ENCODE data around the gene EPS15. TPM values are rescaled to one million over a fixed set of nuclear protein-coding genes. Genes with fewer than 3 reads are reported as not detected.
"Not testable (repeated sequence)": the region's sequence is repeated elsewhere in the genome, so short reads cannot be mapped to it uniquely, and the experiment has no call there.

The EPS15 gene
- total RNA-seq, 1 donor = 82.2 TPM

DNA sequence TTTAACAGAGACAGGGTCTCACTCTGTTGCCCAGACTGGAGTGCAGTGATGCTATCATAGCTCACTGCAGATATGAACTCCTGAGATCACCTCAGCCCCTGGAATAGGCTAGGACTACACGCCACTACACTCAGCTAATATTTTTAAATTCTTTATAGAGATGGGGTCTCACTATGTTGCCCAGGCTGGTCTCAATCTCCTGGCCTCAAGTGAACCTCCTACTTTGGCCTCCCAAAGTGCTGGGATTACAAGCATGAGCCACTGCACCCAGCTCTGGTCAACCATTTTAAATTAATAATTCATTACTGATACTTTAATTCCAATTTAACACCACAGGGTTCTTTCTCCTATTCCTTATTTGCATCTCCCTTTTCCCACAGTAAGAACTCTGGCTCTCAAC, 18.5 kb upstream of the EPS15 start:
- Histone ChIP-seq H3K27ac (ENCODE audit: low read depth, low read length) (no peak overlapping the region), H3K27me3 (ENCODE audit: insufficient read depth, low read length) (no peaks in the 10 kb centered on the region), H3K79me2 (ENCODE audit: insufficient read depth, low read length) (no peaks in the 10 kb centered on the region), H3K9me3 (ENCODE audit: low read depth, low read length) (no peaks in the 10 kb centered on the region), H3K4me2 (ENCODE audit: insufficient read depth, low read length) (no peak overlapping the region), H3K4me3 (ENCODE audit: insufficient read depth, low read length) (no peak overlapping the region), H3K4me1 (ENCODE audit: insufficient read depth, low read length) (peaks cover 10% of the 10 kb centered on the region), H4K20me1 (ENCODE audit: insufficient read depth, low read length) (no peaks in the 10 kb centered on the region), H3K36me3 (ENCODE audit: insufficient read depth, low read length) (no peaks in the 10 kb centered on the region), H2AFZ (ENCODE audit: low read length) (no peak overlapping the region)
- DNase-seq (ENCODE audit: insufficient read length, low spot score, missing footprints) = no peak
- TF ChIP-seq, protein P1, sequence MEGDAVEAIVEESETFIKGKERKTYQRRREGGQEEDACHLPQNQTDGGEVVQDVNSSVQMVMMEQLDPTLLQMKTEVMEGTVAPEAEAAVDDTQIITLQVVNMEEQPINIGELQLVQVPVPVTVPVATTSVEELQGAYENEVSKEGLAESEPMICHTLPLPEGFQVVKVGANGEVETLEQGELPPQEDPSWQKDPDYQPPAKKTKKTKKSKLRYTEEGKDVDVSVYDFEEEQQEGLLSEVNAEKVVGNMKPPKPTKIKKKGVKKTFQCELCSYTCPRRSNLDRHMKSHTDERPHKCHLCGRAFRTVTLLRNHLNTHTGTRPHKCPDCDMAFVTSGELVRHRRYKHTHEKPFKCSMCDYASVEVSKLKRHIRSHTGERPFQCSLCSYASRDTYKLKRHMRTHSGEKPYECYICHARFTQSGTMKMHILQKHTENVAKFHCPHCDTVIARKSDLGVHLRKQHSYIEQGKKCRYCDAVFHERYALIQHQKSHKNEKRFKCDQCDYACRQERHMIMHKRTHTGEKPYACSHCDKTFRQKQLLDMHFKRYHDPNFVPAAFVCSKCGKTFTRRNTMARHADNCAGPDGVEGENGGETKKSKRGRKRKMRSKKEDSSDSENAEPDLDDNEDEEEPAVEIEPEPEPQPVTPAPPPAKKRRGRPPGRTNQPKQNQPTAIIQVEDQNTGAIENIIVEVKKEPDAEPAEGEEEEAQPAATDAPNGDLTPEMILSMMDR (IDR thresholded peaks at IDR 0.05; ENCODE audit: extremely low read depth, low read depth, low read length) = no peak

- TF ChIP-seq, protein P1 (IDR thresholded peaks at IDR 0.05; ENCODE audit: extremely low read depth, low read depth, low read length) = peak; percentile 93
- peak overlapping the region; percentile 23 for H2AFZ ChIP-seq (ENCODE audit: low read length)
- H3K79me2 ChIP-seq (ENCODE audit: insufficient read depth, low read length) = no peaks in the 10 kb centered on the region
- H3K4me2 ChIP-seq (ENCODE audit: insufficient read depth, low read length) = no peak overlapping the region
- DNase-seq (ENCODE audit: insufficient read length, low spot score, missing footprints) = peak; percentile 86
- no peaks in the 10 kb centered on the region for H3K9me3 ChIP-seq (ENCODE audit: low read depth, low read length)
- no peaks in the 10 kb centered on the region for H4K20me1 ChIP-seq (ENCODE audit: insufficient read depth, low read length)
- no peak overlapping the region for H3K4me3 ChIP-seq (ENCODE audit: insufficient read depth, low read length)
- H3K36me3 ChIP-seq (ENCODE audit: insufficient read depth, low read length) = no peaks in the 10 kb centered on the region
- no peak overlapping the region for H3K27ac ChIP-seq (ENCODE audit: low read depth, low read length)
- no peaks in the 10 kb centered on the region for H3K4me1 ChIP-seq (ENCODE audit: insufficient read depth, low read length)
- H3K27me3 ChIP-seq (ENCODE audit: insufficient read depth, low read length) = no peaks in the 10 kb centered on the region
These were observed 16.0 kb upstream of the EPS15 start for GRCh38 chr1:51535006-51535592.

GRCh38 chr1:51534447-51534846, 15.4 kb upstream of the EPS15 start:
- peak overlapping the region; percentile 23 for H2AFZ ChIP-seq (ENCODE audit: low read length)
- no peaks in the 10 kb centered on the region for H3K27me3 ChIP-seq (ENCODE audit: insufficient read depth, low read length)
- DNase-seq (ENCODE audit: insufficient read length, low spot score, missing footprints) = no peak
- no peaks in the 10 kb centered on the region for H3K36me3 ChIP-seq (ENCODE audit: insufficient read depth, low read length)
- H3K4me3 ChIP-seq (ENCODE audit: insufficient read depth, low read length) = no peak overlapping the region
- H3K27ac ChIP-seq (ENCODE audit: low read depth, low read length) = no peak overlapping the region
- TF ChIP-seq, protein P1 (IDR thresholded peaks at IDR 0.05; ENCODE audit: extremely low read depth, low read depth, low read length) = no peak
- no peaks in the 10 kb centered on the region for H3K9me3 ChIP-seq (ENCODE audit: low read depth, low read length)
- H3K4me1 ChIP-seq (ENCODE audit: insufficient read depth, low read length) = no peaks in the 10 kb centered on the region
- no peaks in the 10 kb centered on the region for H3K79me2 ChIP-seq (ENCODE audit: insufficient read depth, low read length)
- H4K20me1 ChIP-seq (ENCODE audit: insufficient read depth, low read length) = no peaks in the 10 kb centered on the region
- no peak overlapping the region for H3K4me2 ChIP-seq (ENCODE audit: insufficient read depth, low read length)

DNA sequence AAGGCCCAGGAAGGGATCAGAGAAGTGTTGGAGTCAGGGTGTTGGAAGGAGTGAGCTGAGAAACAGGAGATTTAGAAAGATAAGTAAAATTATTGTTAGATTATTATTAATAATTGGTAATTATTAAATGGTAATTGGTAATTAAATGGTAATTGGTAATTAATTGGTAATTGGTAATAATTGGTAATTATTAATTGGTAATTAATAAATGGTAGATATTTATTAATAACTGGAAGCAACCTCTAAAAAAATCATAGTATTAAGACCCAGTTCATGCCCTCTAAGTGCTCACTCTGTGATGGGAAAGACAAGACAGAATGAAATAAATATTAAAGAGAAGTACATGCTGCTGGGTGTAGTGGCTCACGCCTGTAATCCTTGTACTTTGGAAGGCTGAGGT, 13.8 kb upstream of the EPS15 start:
- no peak overlapping the region for H3K27ac ChIP-seq (ENCODE audit: low read depth, low read length)
- H3K27me3 ChIP-seq (ENCODE audit: insufficient read depth, low read length) = no peaks in the 10 kb centered on the region
- no peaks in the 10 kb centered on the region for H3K9me3 ChIP-seq (ENCODE audit: low read depth, low read length)
- no peak overlapping the region for H2AFZ ChIP-seq (ENCODE audit: low read length)
- no peaks in the 10 kb centered on the region for H3K36me3 ChIP-seq (ENCODE audit: insufficient read depth, low read length)
- no peaks in the 10 kb centered on the region for H3K4me1 ChIP-seq (ENCODE audit: insufficient read depth, low read length)
- TF ChIP-seq, protein P1 (IDR thresholded peaks at IDR 0.05; ENCODE audit: extremely low read depth, low read depth, low read length) = no peak
- no peaks in the 10 kb centered on the region for H3K79me2 ChIP-seq (ENCODE audit: insufficient read depth, low read length)
- no peaks in the 10 kb centered on the region for H4K20me1 ChIP-seq (ENCODE audit: insufficient read depth, low read length)
- H3K4me3 ChIP-seq (ENCODE audit: insufficient read depth, low read length) = no peak overlapping the region
- DNase-seq (ENCODE audit: insufficient read length, low spot score, missing footprints) = no peak
- no peak overlapping the region for H3K4me2 ChIP-seq (ENCODE audit: insufficient read depth, low read length)

DNA sequence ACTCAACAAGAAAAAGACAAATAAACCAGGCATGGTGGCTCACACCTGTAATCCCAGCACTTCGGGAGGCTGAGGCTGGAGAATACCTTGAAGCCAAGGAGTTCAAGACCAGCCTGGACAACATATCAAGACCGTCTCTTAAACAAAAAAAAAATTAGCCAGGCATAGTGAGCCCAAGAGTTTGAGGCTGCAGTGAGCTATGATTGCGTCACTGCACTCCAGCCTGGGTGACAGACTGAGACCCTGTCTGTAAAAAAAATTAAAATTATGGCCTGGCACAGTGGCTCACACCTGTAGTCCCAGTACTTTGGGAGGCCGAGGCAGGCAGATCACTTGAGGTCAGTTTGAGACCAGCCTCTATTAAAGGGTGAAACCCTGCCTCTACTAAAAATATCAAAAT, 11.4 kb upstream of the EPS15 start:
- not testable (repeated sequence) for H3K4me3 ChIP-seq (ENCODE audit: insufficient read depth, low read length); H3K27me3 ChIP-seq (ENCODE audit: insufficient read depth, low read length); H3K9me3 ChIP-seq (ENCODE audit: low read depth, low read length)

More for the DNA sequence above, 11.4 kb upstream of the EPS15 start:
- H3K4me1 ChIP-seq (ENCODE audit: insufficient read depth, low read length); H2AFZ ChIP-seq (ENCODE audit: low read length); H3K36me3 ChIP-seq (ENCODE audit: insufficient read depth, low read length); H4K20me1 ChIP-seq (ENCODE audit: insufficient read depth, low read length); H3K4me2 ChIP-seq (ENCODE audit: insufficient read depth, low read length); H3K27ac ChIP-seq (ENCODE audit: low read depth, low read length); H3K79me2 ChIP-seq (ENCODE audit: insufficient read depth, low read length); DNase-seq (ENCODE audit: insufficient read length, low spot score, missing footprints): not testable (repeated sequence)
